H1 (cell line): ENCODE results near the gene ACBD4. TPM values are rescaled to one million over a fixed set of nuclear protein-coding genes. Genes with fewer than 3 reads are reported as not detected.

ENCODE experiments used
- CTCF ChIA-PET: fragments of 300-600 bp; sonication (Branson Sonifier 250); formaldehyde crosslinking; loops from one replicate; lab custom pipeline; 2021; ENCODE audit not compliant: partially characterized antibody; lab: Charles Lee
- POLR2A ChIA-PET: fragments of 300-600 bp; sonication (Branson Sonifier 250); formaldehyde crosslinking; loops from one replicate; lab custom pipeline; 2021; ENCODE audit warnings: inconsistent platforms; ENCODE audit not compliant: partially characterized antibody; lab: Charles Lee
- DNase-seq, 2 experiments: peaks; one replicate each; pipeline versions ENCODE4 v3.0.0 to v3.0.0-alpha.2; 2010 to 2022; ENCODE audit warnings: low spot score in 2 of 2, low read depth in 1 of 2, mixed read lengths in 1 of 2
- FAIRE-seq: peaks from 2 replicates; lab custom pipeline; 2011; peaks lifted over from hg19 to GRCh38; lab: Jason Lieb, UNC
- H2AFZ ChIP-seq: 2 replicates; pipeline ENCODE4 v1.8.1; 2012; ENCODE audit warnings: low read length, inconsistent platforms
- H2AK5ac ChIP-seq: 2 replicates; pipeline ENCODE4 v1.6.1; 2013; ENCODE audit warnings: low read depth, low read length
- H2BK120ac ChIP-seq: replicated peaks from 2 replicates; pipeline ENCODE3; 2013; ENCODE audit warnings: low read depth, low read length, inconsistent platforms
- H2BK12ac ChIP-seq: 2 replicates; pipeline ENCODE4 v1.6.1; 2013; ENCODE audit warnings: low read depth, low read length
- H2BK15ac ChIP-seq: 2 replicates; pipeline ENCODE4 v1.6.1; 2013; ENCODE audit warnings: low read length
- H2BK20ac ChIP-seq: 2 replicates; pipeline ENCODE4 v1.6.1; 2013; ENCODE audit warnings: low read length
- H2BK5ac ChIP-seq: 2 replicates; pipeline ENCODE4 v1.6.1; 2013; ENCODE audit warnings: low read depth, low read length
- H3K14ac ChIP-seq: 2 replicates; pipeline ENCODE4 v1.6.1; 2013; ENCODE audit warnings: inconsistent platforms; ENCODE audit not compliant: insufficient read length
- H3K18ac ChIP-seq: 2 replicates; pipeline ENCODE4 v1.6.1; 2013; ENCODE audit warnings: low read length; ENCODE audit errors: extremely low read depth
- H3K23ac ChIP-seq: 2 replicates; pipeline ENCODE4 v1.6.1; 2013; ENCODE audit warnings: inconsistent platforms; ENCODE audit not compliant: insufficient read length
- H3K23me2 ChIP-seq: 2 replicates; pipeline ENCODE4 v1.6.1; 2013; ENCODE audit warnings: low read depth, low read length
- H3K27ac ChIP-seq: 2 replicates; pipeline ENCODE4 v1.6.1; 2011; ENCODE audit warnings: low read depth, low read length, inconsistent platforms
- H3K27me3 ChIP-seq, 4 experiments: replicated peaks in 1 of 4; 1 replicate in 1 of 4; 2 replicates in 3 of 4; pipeline versions ENCODE4 v1.6.1 to v1.8.1; 2011 to 2013; ENCODE audit warnings: low read length in 3 of 4, mild to moderate bottlenecking in 3 of 4, inconsistent platforms in 2 of 4, mixed read lengths in 2 of 4, moderate library complexity in 1 of 4; ENCODE audit not compliant: control insufficient read depth in 3 of 4, insufficient read depth in 3 of 4; ENCODE audit errors: extremely low read depth in 1 of 4
- H3K36me3 ChIP-seq, 4 experiments: 2 replicates each; pipeline versions ENCODE4 v1.6.1 to v1.8.1; 2011 to 2013; ENCODE audit warnings: mild to moderate bottlenecking in 4 of 4, low read length in 3 of 4, moderate library complexity in 2 of 4, control low read depth in 1 of 4, inconsistent platforms in 1 of 4; ENCODE audit not compliant: insufficient read depth in 4 of 4, control insufficient read depth in 2 of 4
- H3K4ac ChIP-seq: replicated peaks from 2 replicates; pipeline ENCODE3; 2013; ENCODE audit warnings: low read length, low read depth, mixed read lengths, inconsistent platforms; ENCODE audit not compliant: insufficient read length
- H3K4me1 ChIP-seq, 4 experiments: replicated peaks in 1 of 4; 1 replicate in 1 of 4; 2 replicates in 3 of 4; pipeline versions ENCODE4 v1.6.1 to v1.8.1; 2011 to 2013; ENCODE audit warnings: low read length in 3 of 4, inconsistent platforms in 2 of 4, mixed read lengths in 1 of 4; ENCODE audit not compliant: insufficient read depth in 4 of 4, control insufficient read depth in 3 of 4
- H3K4me2 ChIP-seq, 2 experiments: 2 replicates each; pipeline versions ENCODE4 v1.6.1 to v1.8.1; 2011 to 2013; ENCODE audit warnings: low read depth in 2 of 2, low read length in 2 of 2, control low read depth in 1 of 2, inconsistent platforms in 1 of 2, mild to moderate bottlenecking in 1 of 2; ENCODE audit not compliant: insufficient read depth in 1 of 2
- H3K4me3 ChIP-seq, 4 experiments: fragments of 200-600, 300-600 bp in 1 of 4; sonication (generic), shearing (Covaris generic), sonication (Bioruptor Twin) in 1 of 4; 2 replicates each; pipeline versions ENCODE4 v1.5.1 to v1.8.1; 2011 to 2016; ENCODE audit warnings: low read length in 4 of 4, low read depth in 3 of 4, control low read depth in 2 of 4, inconsistent platforms in 2 of 4, mild to moderate bottlenecking in 2 of 4, mixed read lengths in 1 of 4, moderate library complexity in 1 of 4; ENCODE audit not compliant: insufficient read depth in 2 of 4; ENCODE audit errors: extremely low read depth in 1 of 4
- H3K56ac ChIP-seq: replicated peaks from 2 replicates; pipeline ENCODE3; 2013; ENCODE audit warnings: low read depth, mild to moderate bottlenecking, mixed read lengths, low read length, inconsistent platforms; ENCODE audit not compliant: insufficient read length
- H3K79me1 ChIP-seq: 2 replicates; pipeline ENCODE4 v1.6.1; 2013; ENCODE audit warnings: low read depth, low read length, control low read depth
- H3K79me2 ChIP-seq, 2 experiments: 2 replicates each; pipeline versions ENCODE4 v1.6.1 to v1.8.1; 2012 to 2013; ENCODE audit warnings: low read length in 2 of 2, mild to moderate bottlenecking in 2 of 2, inconsistent platforms in 1 of 2; ENCODE audit not compliant: insufficient read depth in 2 of 2, control insufficient read depth in 1 of 2
- H3K9ac ChIP-seq, 4 experiments: replicated peaks in 1 of 4; 1 replicate in 1 of 4; 2 replicates in 3 of 4; pipeline versions ENCODE4 v1.6.1 to v1.8.1; 2011 to 2013; ENCODE audit warnings: low read depth in 3 of 4, low read length in 3 of 4, control low read depth in 2 of 4, mild to moderate bottlenecking in 2 of 4, moderate library complexity in 2 of 4, inconsistent platforms in 1 of 4; ENCODE audit errors: extremely low read depth in 1 of 4
- H3K9me3 ChIP-seq, 2 experiments: 2 replicates each; pipeline versions ENCODE4 v1.6.1 to v1.8.1; 2012 to 2013; ENCODE audit warnings: mild to moderate bottlenecking in 2 of 2, moderate library complexity in 2 of 2, control low read depth in 1 of 2, inconsistent platforms in 1 of 2, low read depth in 1 of 2, low read length in 1 of 2, mixed read lengths in 1 of 2; ENCODE audit not compliant: insufficient read depth in 2 of 2
- H4K20me1 ChIP-seq, 2 experiments: replicated peaks in 1 of 2; 2 replicates each; pipeline versions ENCODE3 to v1.8.1; 2011 to 2013; ENCODE audit warnings: inconsistent platforms in 2 of 2, low read length in 2 of 2, mild to moderate bottlenecking in 1 of 2; ENCODE audit not compliant: insufficient read depth in 2 of 2, control insufficient read depth in 1 of 2
- H4K5ac ChIP-seq: 2 replicates; pipeline ENCODE4 v1.6.1; 2013; ENCODE audit warnings: low read length, low read depth, mixed read lengths, inconsistent platforms; ENCODE audit not compliant: insufficient read length
- H4K8ac ChIP-seq: 2 replicates; pipeline ENCODE4 v1.8.0; 2013; ENCODE audit warnings: mild to moderate bottlenecking, moderate library complexity, low read length, inconsistent platforms; ENCODE audit not compliant: insufficient read depth; ENCODE audit errors: extremely low read depth
- H4K91ac ChIP-seq: replicated peaks from 2 replicates; pipeline ENCODE3; 2013; ENCODE audit warnings: low read length, mixed read lengths, inconsistent platforms; ENCODE audit not compliant: insufficient read length
- CBX8 ChIP-seq: fragments of 300-800, 300-1000 bp; sonication (generic); IDR thresholded peaks from 2 replicates; pipeline ENCODE4 v1.7.1; 2016; ENCODE audit warnings: low read depth, low read length, borderline replicate concordance
- CEBPB ChIP-seq: IDR thresholded peaks from 2 replicates; pipeline ENCODE4 v1.6.1; 2012; ENCODE audit warnings: low read depth, low read length
- HDAC2 ChIP-seq, 2 experiments: fragments of 300-600 bp in 1 of 2; sonication (generic) in 1 of 2; IDR thresholded peaks; 2 replicates each; pipeline ENCODE4 v1.6.1; 2011 to 2012; ENCODE audit warnings: low read depth in 2 of 2, low read length in 2 of 2, mild to moderate bottlenecking in 2 of 2, moderate library complexity in 2 of 2, borderline replicate concordance in 1 of 2, inconsistent platforms in 1 of 2
- JUND ChIP-seq: IDR thresholded peaks from 2 replicates; pipeline ENCODE4 v1.6.1; 2011; ENCODE audit warnings: mild to moderate bottlenecking, improper control_type of control experiment, low read length
- MAX ChIP-seq: IDR thresholded peaks from 2 replicates; pipeline ENCODE4 v1.6.1; 2012; ENCODE audit warnings: inconsistent platforms
- NRF1 ChIP-seq: IDR thresholded peaks from 2 replicates; pipeline ENCODE4 v1.6.1; 2011; ENCODE audit warnings: mild to moderate bottlenecking, low read depth, low read length, improper control_type of control experiment
- RXRA ChIP-seq: IDR thresholded peaks from 2 replicates; pipeline ENCODE4 v1.6.1; 2011; ENCODE audit warnings: low read depth, mild to moderate bottlenecking, low read length, moderate library complexity; ENCODE audit not compliant: insufficient read depth
- SIN3A ChIP-seq, 2 experiments: IDR thresholded peaks in 1 of 2; conservative IDR thresholded peaks in 1 of 2; 2 replicates each; pipeline ENCODE4 v1.6.1; 2011 to 2012; ENCODE audit warnings: low read length in 2 of 2, improper control_type of control experiment in 1 of 2, low read depth in 1 of 2, mild to moderate bottlenecking in 1 of 2
- SIX5 ChIP-seq: IDR thresholded peaks from 2 replicates; pipeline ENCODE4 v1.6.1; 2011; ENCODE audit warnings: mild to moderate bottlenecking, low read depth, low read length
- SP4 ChIP-seq: IDR thresholded peaks from 2 replicates; pipeline ENCODE4 v1.6.1; 2012; ENCODE audit warnings: low read length, inconsistent platforms
- TCF12 ChIP-seq: IDR thresholded peaks from 2 replicates; pipeline ENCODE4 v1.6.1; 2011; ENCODE audit warnings: low read depth, mild to moderate bottlenecking, low read length
- WGBS, 2 experiments: shearing (Covaris generic) in 1 of 2; methylation state at CpG; one replicate each; pipeline versions ENCODE4 v1.1.6 to v1.1.7; 2013 to 2015; ENCODE audit warnings: low lambda C conversion rate in 2 of 2, mixed read lengths in 2 of 2, inconsistent platforms in 1 of 2, low coverage in 1 of 2, missing lambda C conversion rate in 1 of 2; ENCODE audit not compliant: insufficient replicate concordance in 2 of 2, insufficient coverage in 1 of 2, insufficient read length in 1 of 2; ENCODE audit errors: extremely low coverage in 1 of 2, missing lambda C conversion rate in 1 of 2; 5-methylcytosine and 5-hydroxymethylcytosine counted together
- polyA plus RNA-seq, 7 experiments: library from polyadenylated mRNA; depleted of rRNA in 3 of 7; stranded (reverse) in 5 of 7; unstranded in 2 of 7; fragments of >200 nt in 5 of 7; fragments of 200-250 nt in 2 of 7; gene quantifications; 1 replicate in 5 of 7; 2 replicates in 1 of 7; 4 replicates in 1 of 7; pipeline versions ENCODE4 v1.2.1 to v1.2.3, GENCODE V29; 2011 to 2013; ENCODE audit warnings: missing spikeins in 2 of 7, mixed read lengths in 2 of 7
- total RNA-seq: library from RNA; stranded (reverse); fragmentation: NEBNext Ultra II Directional; extraction: Animal tissue kit (Norgen Biotek cat#: 25700); gene quantifications from 2 replicates; pipeline ENCODE4 v1.2.1, GENCODE V29; 2021
- TF ChIP-seq, protein P1 (sequence below): IDR thresholded peaks from 2 replicates; pipeline ENCODE4 v1.6.1; 2012; ENCODE audit warnings: inconsistent platforms

ACBD4 gene
- total and polyA plus RNA-seq, 2 of the 8 experiments (the other 6 are each of a cell fraction or from before 2014, with no cell fraction given) = 7.3 to 10.7 TPM

DNA sequence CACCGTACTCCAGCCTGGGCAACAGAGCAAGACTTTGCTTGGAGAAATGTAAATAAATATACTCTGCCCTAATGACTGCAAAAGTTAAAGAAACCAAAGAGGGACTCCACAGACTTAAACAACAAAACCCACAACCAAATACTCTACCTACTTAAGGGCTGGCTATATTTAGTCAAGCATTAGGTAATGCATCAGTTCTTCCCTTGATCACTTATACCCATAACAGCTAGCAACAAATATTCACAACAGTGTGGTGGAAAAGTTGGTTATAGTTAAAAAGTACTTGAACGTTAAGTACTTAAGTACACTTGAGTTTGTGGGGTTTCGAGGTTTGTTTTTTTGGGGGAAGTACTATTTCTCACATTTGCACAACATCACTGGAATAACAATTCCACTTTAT is 20.8 kb downstream of the ACBD4 start:
- Histone ChIP-seq H4K8ac (no peak overlapping the region), H3K36me3 (no peaks in the 10 kb centered on the region), H3K23ac (no peak overlapping the region), H3K27ac (no peak overlapping the region), H3K4me3 (no peak overlapping the region), H3K4ac (no peak overlapping the region), H2BK15ac (no peak overlapping the region), H4K5ac (no peak overlapping the region), H3K18ac (no peak overlapping the region), H2BK12ac (no peak overlapping the region), H4K20me1 (peaks cover 3 to 5% of the 10 kb centered on the region in 2 experiments), H2AFZ (no peak overlapping the region), H3K23me2 (peaks cover 4% of the 10 kb centered on the region), H3K4me1 (peaks cover 0 to 3% (median 0%) of the 10 kb centered on the region in 4 experiments; a peak in 2 of 7 replicates), H3K9ac (no peak overlapping the region), H2BK120ac (no peak overlapping the region), H3K79me2 (peaks cover 0 to 13% of the 10 kb centered on the region in 2 experiments; a peak in 2 of 4 replicates), H2BK20ac (no peak overlapping the region), H3K4me2 (no peak overlapping the region), H4K91ac (no peak overlapping the region), H3K56ac (no peak overlapping the region), H2BK5ac (no peak overlapping the region), H3K79me1 (no peaks in the 10 kb centered on the region; the same call in 1 of the 2 replicates), H2AK5ac (no peak overlapping the region), H3K14ac (no peak overlapping the region), H3K9me3 (no peaks in the 10 kb centered on the region), H3K27me3 (no peaks in the 10 kb centered on the region)
- ChIA-PET POLR2A (interaction anchor here (0.9 to 26.8 kb wide), 4 partner anchors 3 to 74 kb away, joined by 3 to 1076 read pairs (median 540); partner anchors contain the start of genes HEXIM1 and HEXIM2), CTCF (interaction anchor here (0.7 to 11.5 kb wide), 9 partner anchors 7 to 420 kb away, joined by 3 to 90 read pairs (median 5); partner anchors contain the start of genes ACBD4 and HEXIM1)
- no peak for FAIRE-seq
- DNase-seq = no peak
- 89% methylated on average over 3 of the region's 3 CpGs; no CpG with 5 or more reads in 1 of the 2 experiments for WGBS, 2 experiments
- TF ChIP-seq JUND (no peak), CBX8 (no peak), SP4 (no peak), TCF12 (no peak), HDAC2 (IDR thresholded peaks at IDR 0.05; ENCODE audit: borderline replicate concordance in 1 of 2, low read depth in 2 of 2, low read length in 2 of 2) (no peak), NRF1 (no peak), RXRA (no peak), CEBPB (no peak), SIX5 (no peak), MAX (no peak), SIN3A (conservative IDR thresholded peaks at IDR 0.05 in 1 of 2, IDR thresholded peaks at IDR 0.05 in 1 of 2; ENCODE audit: low read depth in 1 of 2, low read length in 2 of 2) (no peak)
- TF ChIP-seq, protein P1, sequence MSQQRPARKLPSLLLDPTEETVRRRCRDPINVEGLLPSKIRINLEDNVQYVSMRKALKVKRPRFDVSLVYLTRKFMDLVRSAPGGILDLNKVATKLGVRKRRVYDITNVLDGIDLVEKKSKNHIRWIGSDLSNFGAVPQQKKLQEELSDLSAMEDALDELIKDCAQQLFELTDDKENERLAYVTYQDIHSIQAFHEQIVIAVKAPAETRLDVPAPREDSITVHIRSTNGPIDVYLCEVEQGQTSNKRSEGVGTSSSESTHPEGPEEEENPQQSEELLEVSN = no peak
